ENCODE data around the gene B3GAT1. TPM values are rescaled to one million over a fixed set of nuclear protein-coding genes. Genes with fewer than 3 reads are reported as not detected.

B3GAT1 gene
- total RNA-seq, 1 experiment from 2014 or later, result 34.3 TPM

GRCh38 chr11:134339756-134340155 is 72.3 kb downstream of the B3GAT1 start:
- H3K27ac ChIP-seq (ENCODE audit: insufficient read length, low read depth, low read length), result no peak overlapping the region
- no peak overlapping the region for H4K8ac ChIP-seq (replicated peaks; ENCODE audit: insufficient read length, low read depth, low read length)
- no peak overlapping the region for H3K18ac ChIP-seq (ENCODE audit: insufficient read length, low read depth, low read length)
- no peaks in the 10 kb centered on the region for H3K36me3 Mint-ChIP-seq (ENCODE audit: insufficient read depth in 1 of 3, low read depth in 3 of 3)
- H3K23me2 ChIP-seq (ENCODE audit: insufficient read length, low read depth, low read length, poor library complexity, severe bottlenecking), result no peaks in the 10 kb centered on the region
- no peak overlapping the region for H3T11ph ChIP-seq (ENCODE audit: low read length)
- no CpG with 5 or more reads among the region's 4 CpGs for WGBS (ENCODE audit: extremely low coverage, insufficient read length, low lambda C conversion rate)
- TF ChIP-seq, protein P1, sequence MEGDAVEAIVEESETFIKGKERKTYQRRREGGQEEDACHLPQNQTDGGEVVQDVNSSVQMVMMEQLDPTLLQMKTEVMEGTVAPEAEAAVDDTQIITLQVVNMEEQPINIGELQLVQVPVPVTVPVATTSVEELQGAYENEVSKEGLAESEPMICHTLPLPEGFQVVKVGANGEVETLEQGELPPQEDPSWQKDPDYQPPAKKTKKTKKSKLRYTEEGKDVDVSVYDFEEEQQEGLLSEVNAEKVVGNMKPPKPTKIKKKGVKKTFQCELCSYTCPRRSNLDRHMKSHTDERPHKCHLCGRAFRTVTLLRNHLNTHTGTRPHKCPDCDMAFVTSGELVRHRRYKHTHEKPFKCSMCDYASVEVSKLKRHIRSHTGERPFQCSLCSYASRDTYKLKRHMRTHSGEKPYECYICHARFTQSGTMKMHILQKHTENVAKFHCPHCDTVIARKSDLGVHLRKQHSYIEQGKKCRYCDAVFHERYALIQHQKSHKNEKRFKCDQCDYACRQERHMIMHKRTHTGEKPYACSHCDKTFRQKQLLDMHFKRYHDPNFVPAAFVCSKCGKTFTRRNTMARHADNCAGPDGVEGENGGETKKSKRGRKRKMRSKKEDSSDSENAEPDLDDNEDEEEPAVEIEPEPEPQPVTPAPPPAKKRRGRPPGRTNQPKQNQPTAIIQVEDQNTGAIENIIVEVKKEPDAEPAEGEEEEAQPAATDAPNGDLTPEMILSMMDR (conservative IDR thresholded peaks at IDR 0.05), result no peak
- H3K79me1 ChIP-seq (ENCODE audit: insufficient read depth, low read depth, low read length, poor library complexity, severe bottlenecking), result no peaks in the 10 kb centered on the region
- no peak overlapping the region for H3K4me3 Mint-ChIP-seq
- no peak overlapping the region; a peak in 1 of 7 replicates for H3K27ac Mint-ChIP-seq
- H2AK5ac ChIP-seq (ENCODE audit: insufficient read length, low read length), result no peak overlapping the region
- H3K9me3 Mint-ChIP-seq, result no peaks in the 10 kb centered on the region
- no peak overlapping the region for H3K23ac ChIP-seq (ENCODE audit: insufficient read length, low read depth, low read length)
- no peak overlapping the region for H3K4me2 ChIP-seq (ENCODE audit: insufficient read depth, insufficient read length, low read length)
- no peaks in the 10 kb centered on the region for H3K4me1 Mint-ChIP-seq
- no peaks in the 10 kb centered on the region for H4K20me1 ChIP-seq (ENCODE audit: control insufficient read depth, insufficient read depth, insufficient read length)
- no peak overlapping the region for H3K14ac ChIP-seq (ENCODE audit: insufficient read depth, low read length)
- H3K4ac ChIP-seq (ENCODE audit: low read depth, low read length), result no peak overlapping the region
- H2BK5ac ChIP-seq (ENCODE audit: insufficient read length, low read length), result no peak overlapping the region
- H4K91ac ChIP-seq (ENCODE audit: insufficient read length, low read depth, low read length), result no peak overlapping the region
- H3K4me1 ChIP-seq (ENCODE audit: insufficient read depth, low read length), result no peaks in the 10 kb centered on the region
- no peak overlapping the region for H2BK20ac ChIP-seq (ENCODE audit: low read depth, low read length, poor library complexity, severe bottlenecking)
- no peaks in the 10 kb centered on the region for H3K27me3 ChIP-seq (ENCODE audit: insufficient read depth, low read length)
- no peak overlapping the region for H3K56ac ChIP-seq (ENCODE audit: insufficient read length, low read depth, low read length)
- no peak overlapping the region for H2AFZ ChIP-seq (ENCODE audit: low read length)
- H3K9ac ChIP-seq (ENCODE audit: extremely low read depth, insufficient read length, low read length), result no peak overlapping the region
- H2BK15ac ChIP-seq (ENCODE audit: low read depth, low read length), result no peak overlapping the region
- H3K9me3 ChIP-seq (ENCODE audit: control insufficient read depth, low read depth, low read length), result no peaks in the 10 kb centered on the region
- H2BK12ac ChIP-seq (ENCODE audit: insufficient read length, low read depth, low read length), result no peak overlapping the region
- no peak overlapping the region for H2BK120ac ChIP-seq (ENCODE audit: low read depth, low read length, poor library complexity, severe bottlenecking)
- no peak overlapping the region for H4K5ac ChIP-seq (ENCODE audit: insufficient read length, low read depth, low read length)
- no peak for DNase-seq
- H3K27me3 Mint-ChIP-seq (ENCODE audit: low read depth), result peaks cover 27% of the 10 kb centered on the region
- no peaks in the 10 kb centered on the region for H3K79me2 ChIP-seq (ENCODE audit: insufficient read depth, low read length)
